Panc1 (cell line): ENCODE measurements around the gene PPP2R5A. TPM values are rescaled to one million over a fixed set of nuclear protein-coding genes. Genes with fewer than 3 reads are reported as not detected.

Experiments used
- ATAC-seq: fragments of 200-7000 bp; cut with Tn5 transposase; 2 replicates; pipeline ENCODE4 v1.9.1; 2020; ENCODE audit warnings: mild to moderate bottlenecking, moderate library complexity
- BruUV-seq: library from RNA; stranded (reverse); fragments of 400-500 nt; replicated peaks from 2 replicates; lab custom pipeline; 2021; lab: Mats Ljungman, UMichigan
- CTCF ChIA-PET: fragments of 300-600 bp; sonication (Branson Sonifier 250); formaldehyde crosslinking; loops from one replicate; lab custom pipeline; 2022; ENCODE audit warnings: antibody characterized with exemption; lab: Charles Lee
- POLR2A ChIA-PET: fragments of 300-600 bp; sonication (Branson Sonifier 250); formaldehyde crosslinking; loops from one replicate; lab custom pipeline; 2022; ENCODE audit warnings: antibody characterized with exemption; lab: Charles Lee
- DNase-seq: peaks from one replicate; pipeline ENCODE4 v3.0.0-alpha.2; 2010; ENCODE audit warnings: low read depth, low spot score
- H3K27ac ChIP-seq: 2 replicates; pipeline ENCODE4 v1.5.1; 2011; ENCODE audit warnings: mild to moderate bottlenecking, low read length, inconsistent platforms
- H3K27me3 ChIP-seq: fragments of 200-500 bp; sonication (Bioruptor generic); 2 replicates; pipeline ENCODE4 v1.6.0; 2014; ENCODE audit warnings: low read length, inconsistent platforms; ENCODE audit not compliant: control insufficient read depth, insufficient read depth
- H3K36me3 ChIP-seq: fragments of 200-500 bp; sonication (Bioruptor generic); 2 replicates; pipeline ENCODE4 v1.5.1; 2014; ENCODE audit warnings: inconsistent platforms, mild to moderate bottlenecking, low read length, moderate library complexity; ENCODE audit not compliant: control insufficient read depth, insufficient read depth
- H3K4me1 ChIP-seq: 2 replicates; pipeline ENCODE4 v1.5.1; 2011; ENCODE audit warnings: inconsistent platforms, mild to moderate bottlenecking, low read length, moderate library complexity; ENCODE audit not compliant: control insufficient read depth, insufficient read depth
- H3K4me3 ChIP-seq, 2 experiments: 2 replicates each; pipeline ENCODE4 v1.5.1; 2011 to 2012; ENCODE audit warnings: low read depth in 2 of 2, low read length in 2 of 2, mild to moderate bottlenecking in 2 of 2, inconsistent platforms in 1 of 2, moderate library complexity in 1 of 2
- H3K9me3 ChIP-seq: fragments of 200-500 bp; sonication (Bioruptor generic); 2 replicates; pipeline ENCODE4 v1.5.1; 2014; ENCODE audit warnings: low read depth, mild to moderate bottlenecking, inconsistent platforms, low read length, moderate library complexity; ENCODE audit not compliant: control insufficient read depth, insufficient read depth
- POLR2AphosphoS5 ChIP-seq: IDR thresholded peaks from 2 replicates; pipeline ENCODE4 v1.6.1; 2012; ENCODE audit warnings: mild to moderate bottlenecking, low read depth, low read length, moderate library complexity
- REST ChIP-seq, 2 experiments: IDR thresholded peaks; 2 replicates each; pipeline ENCODE4 v1.6.1; 2011 to 2012; ENCODE audit warnings: low read depth in 2 of 2, control low read depth in 1 of 2, low read length in 1 of 2, mild to moderate bottlenecking in 1 of 2, moderate library complexity in 1 of 2; ENCODE audit not compliant: insufficient read depth in 1 of 2
- SIN3A ChIP-seq: IDR thresholded peaks from 2 replicates; pipeline ENCODE4 v1.6.1; 2012; ENCODE audit warnings: low read depth, mild to moderate bottlenecking, low read length, moderate library complexity, borderline replicate concordance; ENCODE audit not compliant: insufficient read depth
- TCF7L2 ChIP-seq: IDR thresholded peaks from 2 replicates; pipeline ENCODE4 v1.6.1; 2011; ENCODE audit warnings: mild to moderate bottlenecking, low read depth, low read length, inconsistent platforms
- in situ Hi-C: cut with HindIII; loops from 2 replicates; pipeline ENCODE4 v1.10.0; 2016; ENCODE audit warnings: low sequenced_read_pairs, low pct_unique_long_range_greater_than_20kb
- intact Hi-C: fragments of 100-400 bp; cut with micrococcal nuclease; formaldehyde crosslinking; loops from one replicate; pipeline ENCODE4 v1.10.0; 2022; ENCODE audit not compliant: unreplicated experiment
- total RNA-seq: library from RNA; stranded (reverse); gene quantifications from one replicate; pipeline ENCODE4 v1.2.1, GENCODE V29; 2021; ENCODE audit not compliant: unreplicated experiment
- TF ChIP-seq, protein P1 (sequence below): fragments of 450-650 bp; IDR thresholded peaks from 2 replicates; pipeline ENCODE4 v1.5.1; 2017; ENCODE audit warnings: mild to moderate bottlenecking

PPP2R5A gene
- total RNA-seq, 1 experiment from 2014 or later, result 44.3 TPM

GRCh38 chr1:212341090-212341489 is 55.9 kb downstream of the PPP2R5A start:
- no peak for DNase-seq
- Histone ChIP-seq H3K9me3 (no peaks in the 10 kb centered on the region), H3K36me3 (no peaks in the 10 kb centered on the region), H3K4me1 (no peaks in the 10 kb centered on the region), H3K27ac (no peak overlapping the region), H3K27me3 (no peaks in the 10 kb centered on the region), H3K4me3 (no peak overlapping the region)
- ChIA-PET CTCF (no interaction called here), POLR2A (no interaction called here)
- no TSS peak for BruUV-seq
- intact Hi-C loops, result no loop called here
- in situ Hi-C loops, result no loop called here
- TF ChIP-seq TCF7L2, result no peak
- no peak for TF ChIP-seq SIN3A
- TF ChIP-seq, protein P1, sequence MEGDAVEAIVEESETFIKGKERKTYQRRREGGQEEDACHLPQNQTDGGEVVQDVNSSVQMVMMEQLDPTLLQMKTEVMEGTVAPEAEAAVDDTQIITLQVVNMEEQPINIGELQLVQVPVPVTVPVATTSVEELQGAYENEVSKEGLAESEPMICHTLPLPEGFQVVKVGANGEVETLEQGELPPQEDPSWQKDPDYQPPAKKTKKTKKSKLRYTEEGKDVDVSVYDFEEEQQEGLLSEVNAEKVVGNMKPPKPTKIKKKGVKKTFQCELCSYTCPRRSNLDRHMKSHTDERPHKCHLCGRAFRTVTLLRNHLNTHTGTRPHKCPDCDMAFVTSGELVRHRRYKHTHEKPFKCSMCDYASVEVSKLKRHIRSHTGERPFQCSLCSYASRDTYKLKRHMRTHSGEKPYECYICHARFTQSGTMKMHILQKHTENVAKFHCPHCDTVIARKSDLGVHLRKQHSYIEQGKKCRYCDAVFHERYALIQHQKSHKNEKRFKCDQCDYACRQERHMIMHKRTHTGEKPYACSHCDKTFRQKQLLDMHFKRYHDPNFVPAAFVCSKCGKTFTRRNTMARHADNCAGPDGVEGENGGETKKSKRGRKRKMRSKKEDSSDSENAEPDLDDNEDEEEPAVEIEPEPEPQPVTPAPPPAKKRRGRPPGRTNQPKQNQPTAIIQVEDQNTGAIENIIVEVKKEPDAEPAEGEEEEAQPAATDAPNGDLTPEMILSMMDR, result no peak
- no peak for TF ChIP-seq REST (IDR thresholded peaks at IDR 0.05; ENCODE audit: insufficient read depth in 1 of 2, low read depth in 2 of 2, low read length in 1 of 2)
- ATAC-seq, result no peak

- H3K27me3 ChIP-seq, result no peaks in the 10 kb centered on the region
- intact Hi-C loops, result no loop called here
- no peak overlapping the region for H3K27ac ChIP-seq
- no peaks in the 10 kb centered on the region for H3K9me3 ChIP-seq
- DNase-seq (no peak), ATAC-seq (no peak)
- in situ Hi-C loops, result no loop called here
- BruUV-seq, result no TSS peak
- no peak for TF ChIP-seq SIN3A
- TF ChIP-seq REST (IDR thresholded peaks at IDR 0.05; ENCODE audit: insufficient read depth in 1 of 2, low read depth in 2 of 2, low read length in 1 of 2), result no peak
- TF ChIP-seq, protein P1, result no peak
- no peak for TF ChIP-seq TCF7L2
- TF ChIP-seq POLR2AphosphoS5, result no peak
- ChIA-PET CTCF (no interaction called here), POLR2A (no interaction called here)
- H3K4me3 ChIP-seq, result no peak overlapping the region
- peaks cover 14% of the 10 kb centered on the region; the same call in 1 of the 2 replicates for H3K36me3 ChIP-seq
- no peaks in the 10 kb centered on the region for H3K4me1 ChIP-seq
Measured at GRCh38 chr1:212344905-212345304, 59.7 kb downstream of the PPP2R5A start.
